GM12801 (cell line): ENCODE measurements around the gene MAP2K1.

Experiments used
- CTCF ChIP-seq: IDR thresholded peaks from one replicate; pipeline ENCODE4 v1.5.1; 2011; ENCODE audit warnings: control low read depth; ENCODE audit not compliant: insufficient read length; ENCODE audit errors: extremely low read depth

The MAP2K1 gene

DNA sequence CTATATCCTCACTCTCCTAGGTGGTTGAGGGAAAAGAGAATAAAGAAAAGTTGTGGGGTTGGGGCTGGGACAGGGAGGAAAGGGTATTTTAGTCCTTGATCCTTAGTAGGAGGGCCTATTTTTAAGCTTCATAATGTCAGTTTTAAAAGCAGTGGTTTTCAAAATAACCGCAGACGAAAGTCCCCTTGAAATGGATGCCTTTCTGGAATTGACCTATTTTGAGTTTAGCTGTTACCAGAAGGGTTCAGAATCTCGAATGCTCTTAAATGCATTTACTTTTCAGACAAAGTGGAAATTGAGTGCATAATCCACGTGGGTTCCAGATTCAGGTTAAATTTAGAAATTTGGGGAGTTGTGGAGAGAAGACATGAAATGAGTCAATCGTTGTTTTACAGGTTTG lies 16.6 kb downstream of the MAP2K1 start:
- TF ChIP-seq CTCF: no peak

DNA sequence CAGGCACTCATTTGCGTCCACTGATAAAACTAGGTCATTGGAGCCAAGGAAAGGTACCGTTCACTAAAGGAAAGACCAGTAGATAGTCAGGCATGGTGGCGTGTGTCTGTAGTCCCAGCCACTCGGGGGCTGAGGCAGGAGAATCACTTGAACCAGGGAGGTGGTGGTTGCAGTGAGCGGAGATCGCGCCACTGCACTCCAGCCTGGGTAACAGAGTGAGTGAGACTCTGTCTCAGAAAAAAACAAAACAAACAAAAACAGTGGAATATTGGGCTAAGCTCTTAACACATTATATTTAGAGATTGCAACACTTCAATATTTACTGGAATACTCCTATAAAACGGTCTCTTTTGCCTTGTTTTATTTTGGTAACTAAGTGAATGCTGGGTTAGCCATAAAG lies 17.4 kb downstream of the MAP2K1 start:
- TF ChIP-seq CTCF: no peak

- TF ChIP-seq CTCF: no peak
Observed at GRCh38 chr15:66404532-66404931, 17.8 kb downstream of the MAP2K1 start.

- TF ChIP-seq CTCF: no peak
Observed at GRCh38 chr15:66405007-66405406, 18.3 kb downstream of the MAP2K1 start.

GRCh38 chr15:66405615-66406014 lies 18.9 kb downstream of the MAP2K1 start:
- TF ChIP-seq CTCF: no peak

- TF ChIP-seq CTCF: no peak
Observed at GRCh38 chr15:66408254-66408653, 21.5 kb downstream of the MAP2K1 start.

DNA sequence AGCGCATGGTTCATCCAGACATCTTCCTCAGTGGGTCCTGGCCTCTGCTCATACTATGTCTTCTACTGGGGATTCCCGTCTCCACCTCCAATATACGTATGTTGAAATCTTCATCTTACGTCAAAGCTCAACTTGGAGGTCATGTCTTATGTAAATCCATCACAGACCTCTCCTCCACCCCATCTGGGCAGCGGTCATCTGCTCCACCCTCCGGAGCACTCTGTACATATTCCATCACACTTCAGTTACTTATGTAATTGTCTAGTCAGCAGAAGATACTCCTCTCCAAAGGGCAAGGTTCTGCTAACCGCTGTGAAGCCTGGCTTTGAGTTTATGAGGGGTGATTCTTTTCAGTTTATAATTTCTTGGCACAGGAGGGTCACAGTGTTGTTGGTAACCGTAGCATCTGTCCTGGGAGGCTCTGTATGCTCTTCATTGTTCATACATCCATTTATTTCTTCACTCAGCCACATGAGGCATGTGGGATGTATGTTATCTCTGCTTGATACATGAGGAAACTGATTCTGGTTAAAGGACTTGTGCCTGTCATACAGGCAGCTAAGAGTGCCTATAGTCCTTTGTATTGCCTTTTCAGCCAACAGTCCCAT lies 22.1 kb downstream of the MAP2K1 start:
- TF ChIP-seq CTCF: no peak

DNA sequence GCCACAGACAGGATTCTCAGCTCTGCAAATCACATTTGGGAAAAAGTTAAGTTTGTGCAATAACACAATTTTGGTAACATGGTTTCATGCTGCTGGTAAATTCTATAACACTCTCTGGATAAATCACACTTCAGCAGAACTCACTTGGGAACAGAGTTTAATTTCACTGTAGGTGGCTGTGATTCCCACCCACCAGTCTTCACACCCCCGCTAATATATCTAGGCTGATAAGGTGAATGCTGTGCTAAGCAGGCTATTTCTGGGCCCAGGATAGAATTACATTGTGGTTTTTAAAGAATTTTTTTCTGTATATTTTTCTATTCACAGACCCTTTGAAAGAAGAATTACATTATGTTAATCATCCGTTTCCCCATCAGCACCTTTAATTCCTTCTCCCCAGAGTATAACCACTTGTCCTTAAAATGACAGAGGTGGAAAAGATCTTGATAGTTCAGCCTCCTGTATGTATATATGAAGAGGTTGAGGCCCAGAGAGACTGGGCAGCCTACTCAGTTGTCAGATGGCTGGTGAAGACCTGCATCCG lies 22.9 kb downstream of the MAP2K1 start:
- no peak for TF ChIP-seq CTCF
